ENCODE data around the gene RCAN2.
"Not testable (repeated sequence)": the region's sequence is repeated elsewhere in the genome, so short reads cannot be mapped to it uniquely, and the experiment has no call there.

Gene RCAN2

DNA sequence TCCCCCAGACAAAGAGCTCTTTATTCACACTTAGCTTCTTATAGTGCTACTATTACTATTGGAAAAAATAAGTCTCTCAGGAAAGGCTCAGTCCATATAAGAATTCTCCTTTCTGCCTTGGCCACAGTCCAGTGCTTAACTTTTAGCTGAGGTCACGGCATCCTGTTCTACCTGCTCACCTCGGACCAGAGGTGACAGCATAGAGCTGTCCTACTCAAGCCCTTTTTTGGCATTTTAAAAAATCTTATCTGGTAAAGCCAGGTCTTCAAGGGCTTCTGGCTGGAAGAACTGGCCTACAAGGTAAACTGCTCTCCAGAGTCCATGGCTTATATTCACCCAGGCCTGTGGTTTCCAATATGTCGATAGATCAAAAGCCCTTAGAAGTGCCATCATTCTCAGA is 109.7 kb downstream of the RCAN2 start:
- no peak for DNase-seq

GRCh38 chr6:46381057-46381456 is 110.2 kb downstream of the RCAN2 start:
- peak in 1 of 2 experiments; percentile 3 for DNase-seq

DNA sequence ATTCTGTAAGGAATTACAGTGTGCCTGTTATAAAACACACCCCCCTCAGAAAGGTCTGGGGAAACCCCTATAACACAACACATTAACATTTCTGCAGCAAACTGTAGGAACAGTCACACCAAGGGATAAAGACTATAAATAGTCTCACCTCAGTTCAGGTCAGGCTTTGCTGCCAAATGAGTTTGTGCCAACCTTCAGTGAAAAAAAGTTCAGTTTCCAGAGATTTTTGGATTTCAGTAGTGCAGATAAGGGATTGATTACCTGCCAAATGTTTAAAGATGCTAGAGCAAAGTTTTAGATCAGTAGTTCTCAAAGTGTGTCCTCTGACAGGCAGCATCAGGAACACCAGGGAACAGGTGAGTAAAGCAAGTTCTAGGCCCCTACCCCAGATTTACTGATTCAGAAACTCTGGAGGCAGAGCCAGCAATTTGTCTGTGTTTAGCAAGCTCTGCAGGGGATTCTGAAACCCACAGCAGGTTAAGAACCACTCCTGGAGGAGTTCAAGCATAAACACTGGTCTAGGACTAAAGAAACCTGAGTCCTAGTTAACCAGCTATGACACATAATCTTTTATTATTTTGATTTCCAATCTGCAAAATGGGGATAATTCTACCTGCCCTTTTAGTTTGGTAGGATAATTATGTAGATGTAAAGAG is 111.0 kb downstream of the RCAN2 start:
- DNase-seq: peak; percentile 8 to 57

DNA sequence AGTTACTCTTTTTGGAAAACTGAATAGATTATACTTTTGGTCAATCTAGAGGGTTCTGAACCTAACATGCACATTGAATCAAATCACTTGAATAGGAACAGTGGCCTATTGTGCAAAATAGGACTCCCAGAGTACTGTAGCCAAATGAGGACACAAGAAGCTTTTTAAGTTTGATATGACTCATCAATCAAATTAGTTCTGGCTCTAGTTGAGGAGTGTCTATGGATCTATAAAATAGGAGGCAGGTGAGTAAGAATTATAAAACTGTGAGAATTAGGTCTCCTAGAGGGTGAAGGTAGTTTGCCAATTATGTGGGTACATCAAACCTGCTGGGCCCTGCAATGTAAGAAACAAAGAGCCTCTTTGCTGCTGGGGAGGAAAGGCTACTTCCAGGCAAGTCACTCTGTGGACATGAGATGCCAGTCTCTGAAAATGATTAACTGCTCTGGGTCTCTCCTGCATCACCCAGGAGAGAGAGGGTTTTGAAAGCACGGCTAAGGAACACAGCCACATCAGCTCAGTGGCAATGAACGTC is 112.3 kb downstream of the RCAN2 start:
- no peak for DNase-seq

GRCh38 chr6:46378161-46378881 is 112.9 kb downstream of the RCAN2 start:
- no peak for DNase-seq

DNA sequence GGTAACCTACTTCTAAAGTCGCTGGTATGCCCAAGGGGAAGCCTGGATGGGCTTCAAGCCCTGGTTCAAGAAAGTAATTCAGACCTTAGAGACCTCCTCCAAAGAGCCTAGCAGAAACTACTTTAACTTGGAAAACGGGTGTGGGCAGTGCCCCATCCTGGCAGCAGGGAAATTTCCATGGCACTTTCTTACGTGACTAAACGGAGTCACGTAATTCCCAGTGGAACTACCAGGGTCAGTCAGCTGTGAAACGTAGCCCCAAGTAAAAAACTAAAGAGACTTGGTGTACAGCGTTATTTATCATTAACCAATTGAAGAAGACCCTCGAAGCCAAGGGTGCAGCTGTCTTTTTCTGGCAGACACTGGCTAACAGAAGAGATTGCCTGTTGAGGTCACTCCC is 114.0 kb downstream of the RCAN2 start:
- no peak for DNase-seq

DNA sequence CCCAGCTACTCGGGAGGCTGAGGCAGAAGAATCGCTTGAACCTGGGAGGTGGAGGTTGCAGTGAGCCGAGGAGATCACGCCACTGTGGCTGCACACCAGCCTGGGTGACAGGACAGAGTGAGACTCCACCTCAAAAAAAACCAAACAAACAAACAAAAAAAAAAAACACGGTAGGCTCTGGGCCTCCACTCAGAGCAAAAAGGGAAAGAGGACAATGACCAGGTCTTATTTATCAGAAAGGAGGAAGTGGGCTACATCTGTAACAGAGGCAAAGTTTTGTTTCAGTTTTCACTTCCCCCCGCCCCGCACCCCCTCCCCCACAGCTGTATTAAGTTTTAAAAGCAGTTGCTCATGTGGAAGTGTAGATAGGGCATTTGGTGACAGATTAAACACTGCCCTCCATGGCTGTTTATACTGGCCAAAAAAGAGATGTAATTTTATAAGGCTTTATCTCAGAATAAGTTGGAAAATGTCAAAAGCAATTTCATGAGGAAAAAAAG is 114.6 kb downstream of the RCAN2 start:
- DNase-seq: no peak

DNA sequence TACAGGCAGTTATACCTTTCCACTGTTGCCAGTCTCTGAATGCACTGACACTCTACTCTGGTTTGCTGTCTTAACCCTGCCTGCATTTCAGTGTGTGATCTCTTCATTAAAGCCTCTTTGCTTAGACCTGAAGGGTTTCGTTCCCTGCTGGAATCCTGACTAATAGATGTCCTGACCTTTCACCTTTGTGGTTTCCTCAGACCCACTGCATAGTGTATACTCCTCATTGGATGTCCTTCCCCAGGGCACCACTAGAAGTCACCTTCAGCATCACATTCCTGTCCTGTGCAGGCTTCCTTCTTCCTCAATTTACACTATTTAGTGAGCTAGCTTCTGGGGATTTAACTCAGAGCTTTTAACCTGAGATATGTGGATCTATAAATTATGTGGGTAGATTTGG is 120.6 kb downstream of the RCAN2 start:
- no peak for DNase-seq

DNA sequence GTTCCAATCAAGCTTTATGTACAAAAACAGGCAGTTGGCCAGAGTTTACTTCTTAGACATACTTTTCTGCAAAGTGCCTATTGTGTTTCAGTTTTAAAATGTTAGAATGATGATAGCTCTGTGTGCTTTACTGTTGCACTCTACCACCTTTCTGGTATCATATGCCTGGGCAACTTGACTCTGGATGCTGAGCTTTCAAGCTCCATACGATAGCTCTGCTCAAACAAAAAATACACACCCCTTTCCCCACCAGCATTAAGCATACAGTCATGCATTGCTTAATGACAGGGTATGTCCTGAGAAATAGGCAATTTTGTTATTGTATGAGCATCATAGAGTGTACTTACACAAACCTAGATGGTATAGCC is 123.1 kb downstream of the RCAN2 start:
- DNase-seq: no peak

DNA sequence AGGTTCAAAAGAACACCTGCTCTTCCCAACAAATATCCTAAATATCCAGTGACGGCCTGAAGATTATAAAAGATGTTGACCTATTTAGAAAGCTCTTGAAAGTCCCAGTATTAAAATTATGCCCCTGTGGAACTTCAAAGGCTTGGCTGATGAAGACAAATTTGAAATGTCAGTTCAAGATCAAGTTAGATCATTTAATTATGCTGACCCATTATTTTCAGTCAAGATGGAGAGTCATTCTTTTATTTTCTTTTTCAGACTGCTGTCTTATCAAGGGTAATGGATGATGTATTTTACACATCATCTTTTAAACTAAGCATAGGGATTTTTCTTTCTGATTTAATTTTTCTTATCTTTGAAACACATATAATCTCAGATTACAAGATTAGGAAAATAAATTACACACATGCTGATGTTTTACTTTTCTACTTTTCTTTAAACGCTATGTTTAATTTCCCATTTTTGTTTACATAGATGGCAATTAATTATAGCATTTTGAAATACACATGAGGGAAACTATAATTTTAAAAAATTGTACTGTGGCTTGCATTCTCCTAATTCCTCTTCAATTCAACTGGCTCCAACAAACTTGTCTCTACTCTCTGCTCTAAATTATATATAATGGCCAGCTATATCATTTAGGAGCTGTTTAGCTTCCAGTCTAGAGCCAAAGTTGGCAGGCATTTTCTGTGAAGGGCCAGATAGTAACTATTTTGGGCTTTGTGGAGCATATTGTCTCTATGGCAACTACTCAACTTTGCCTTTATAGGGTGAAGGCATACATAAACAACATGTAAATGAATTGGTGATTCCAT is 123.7 kb downstream of the RCAN2 start:
- no peak for DNase-seq

GRCh38 chr6:46366190-46366900 is 124.9 kb downstream of the RCAN2 start:
- DNase-seq: no peak

GRCh38 chr6:46357591-46357990 is 133.7 kb downstream of the RCAN2 start:
- DNase-seq: no peak

DNA sequence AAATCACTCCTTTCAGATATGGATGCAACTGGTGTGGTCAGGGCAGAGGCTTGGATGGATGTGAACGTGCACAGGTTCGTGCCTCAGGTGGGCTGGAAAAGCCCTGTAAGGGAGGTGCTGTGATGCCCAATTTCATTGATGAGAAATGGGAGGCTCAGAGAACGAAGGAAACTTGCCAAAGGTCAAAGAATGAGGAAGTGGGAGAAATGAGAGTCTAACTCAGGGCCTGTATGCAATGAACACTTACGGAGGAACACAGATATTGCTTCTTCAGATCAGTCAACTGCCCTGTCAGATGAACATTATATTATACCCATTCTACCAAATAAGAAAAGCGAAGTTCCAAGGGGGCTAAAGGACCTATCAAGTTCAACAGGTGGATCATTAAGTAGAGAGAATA is 134.7 kb downstream of the RCAN2 start:
- DNase-seq: no peak

DNA sequence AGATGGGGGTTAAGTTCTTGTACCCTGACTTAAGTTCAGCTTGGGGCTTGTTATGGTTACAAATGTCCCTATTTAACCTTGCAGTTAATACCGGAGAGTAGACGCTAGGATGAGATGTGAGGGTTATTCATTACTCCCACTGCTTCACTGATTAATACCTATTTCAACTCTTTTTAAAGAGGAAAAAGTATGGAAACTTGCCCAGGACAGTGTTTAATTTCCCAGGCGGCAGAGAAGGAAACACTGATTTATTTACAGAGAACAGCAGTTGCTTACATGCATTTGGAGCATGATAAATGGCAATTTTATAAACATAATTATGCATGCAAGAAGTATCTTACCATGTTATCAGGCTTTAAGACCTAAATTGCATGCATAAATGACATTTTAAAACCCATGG is 137.7 kb downstream of the RCAN2 start:
- no peak for DNase-seq

GRCh38 chr6:46352541-46353268 is 138.5 kb downstream of the RCAN2 start:
- DNase-seq: no peak

- no peak for DNase-seq
Measured at GRCh38 chr6:46350714-46351113, 140.5 kb downstream of the RCAN2 start.

DNA sequence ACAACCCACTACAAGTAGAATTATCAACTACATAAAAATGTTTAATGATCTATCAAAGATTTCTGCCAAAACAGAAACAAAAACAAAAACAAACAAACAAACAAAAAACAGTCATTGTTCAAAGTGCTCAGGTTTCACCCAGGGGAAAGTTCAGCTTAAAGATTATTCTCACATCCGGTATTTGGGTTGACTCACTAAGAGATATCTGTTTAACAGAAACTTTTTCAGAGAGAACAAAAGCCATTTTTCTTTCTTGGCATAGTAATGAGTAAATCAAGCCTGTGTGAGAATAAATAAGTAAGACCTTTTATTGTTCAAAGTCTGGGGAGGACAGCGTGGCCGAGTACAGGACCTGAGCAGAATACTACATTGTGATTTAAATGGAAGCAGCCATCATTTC is 143.6 kb downstream of the RCAN2 start:
- DNase-seq: no peak

DNA sequence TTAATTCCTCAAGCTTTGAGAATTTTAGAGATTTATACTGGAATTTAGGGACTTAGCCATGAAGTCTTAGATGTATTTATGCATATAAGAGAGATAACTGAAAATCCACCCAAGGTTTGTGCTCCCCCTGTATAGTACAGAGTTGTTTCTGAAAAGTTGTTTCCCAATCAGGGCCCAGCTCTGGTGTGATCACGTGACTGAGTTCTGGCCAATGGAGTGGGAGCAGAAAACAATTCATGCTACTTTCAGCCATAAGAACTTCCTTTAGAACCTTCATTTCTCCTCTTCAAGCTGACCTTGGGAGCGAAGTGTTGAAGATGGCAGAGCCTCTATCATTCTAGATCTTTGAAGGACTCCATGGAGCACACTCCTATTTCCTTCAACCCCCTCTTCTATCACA is 151.0 kb downstream of the RCAN2 start:
- no peak for DNase-seq

DNA sequence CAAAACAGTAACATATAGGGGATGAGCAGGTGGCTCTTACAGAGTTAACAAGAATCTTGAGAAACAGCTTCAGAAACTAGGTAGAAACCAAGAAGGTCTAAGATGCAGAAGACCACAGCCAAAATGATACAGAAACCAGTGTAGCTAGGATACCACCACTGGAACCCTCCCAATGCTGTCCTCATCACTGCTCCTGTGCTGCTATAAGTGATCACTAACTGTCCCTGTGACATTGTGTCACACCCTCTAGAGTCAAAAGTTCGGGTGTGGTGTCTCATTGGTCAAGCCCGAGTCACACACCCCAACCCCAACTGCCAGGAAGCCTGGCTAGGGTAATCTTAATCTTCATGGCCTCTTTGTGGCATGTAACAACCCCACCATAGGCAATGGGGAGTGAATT is 153.1 kb downstream of the RCAN2 start:
- DNase-seq: no peak

DNA sequence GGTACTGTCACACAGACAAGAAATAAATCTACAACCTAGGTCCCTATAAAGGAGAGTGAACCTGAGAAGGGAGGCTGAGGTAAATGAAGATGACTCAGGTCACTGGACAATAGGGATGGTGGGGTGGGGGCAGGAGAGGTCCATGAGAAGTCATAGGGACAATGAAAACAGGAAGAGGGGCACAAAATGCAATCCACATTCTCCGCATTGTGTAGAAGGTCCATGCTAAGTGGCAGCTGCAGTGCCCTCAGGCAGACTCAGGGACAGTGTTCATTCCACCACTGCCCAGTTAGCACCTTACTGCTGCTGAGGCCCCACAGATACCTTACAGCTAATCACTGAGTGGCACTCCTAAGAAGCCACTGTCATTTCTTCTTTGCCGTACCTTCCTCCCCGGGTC is 156.8 kb downstream of the RCAN2 start:
- no peak for DNase-seq

DNA sequence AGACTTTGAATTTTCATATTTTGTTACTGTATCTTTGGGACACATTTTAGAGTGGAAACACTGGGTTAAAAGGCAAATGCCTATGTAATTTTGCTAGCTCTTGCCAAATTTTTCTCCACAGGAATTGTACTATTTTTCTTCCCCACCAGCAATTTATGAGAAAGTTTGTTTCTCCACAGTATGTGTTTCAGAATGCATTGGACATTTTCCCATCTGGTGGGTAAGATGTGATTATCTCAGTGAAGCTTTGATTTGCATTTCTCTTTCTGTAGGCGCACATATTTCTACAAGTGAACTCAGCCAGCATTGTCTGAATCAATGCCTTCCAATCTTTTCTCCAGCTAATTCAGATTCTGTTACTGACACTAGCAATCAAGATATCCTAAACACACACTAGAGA is 157.8 kb downstream of the RCAN2 start:
- DNase-seq: no peak

- not testable (repeated sequence) for DNase-seq
Measured at GRCh38 chr6:46332448-46332847, 158.8 kb downstream of the RCAN2 start.
